Daoy (cell line): Measurements from ENCODE around the gene XXYLT1. TPM values are rescaled to one million over a fixed set of nuclear protein-coding genes. Genes with fewer than 3 reads are reported as not detected.
A peak's percentile ranks its signal among the peaks of the same experiment; 100 is the strongest.
"Not testable (repeated sequence)": the region's sequence is repeated elsewhere in the genome, so short reads cannot be mapped to it uniquely, and the experiment has no call there.

Source experiments
- DNase-seq: peaks from one replicate; pipeline ENCODE4 v3.0.0-alpha.2; 2015; ENCODE audit warnings: low read depth
- total RNA-seq: library from RNA; depleted of rRNA; stranded (reverse); fragments of >200 nt; shearing (Covaris generic); gene quantifications from 2 replicates; pipeline ENCODE4 v1.2.3, GENCODE V29; 2014; rRNA removed

XXYLT1 gene
- total RNA-seq, result 20.9 and 28.7 TPM in 2 replicates

GRCh38 chr3:195270817-195271409, at the start of gene XXYLT1:
Gene XXYLT1 (minus strand): TSS chr3:195271159. CDS start chr3:195271058, 101 bp downstream.
- DNase-seq, result peak; percentile 96

GRCh38 chr3:195319060-195319459, 48.1 kb upstream of the XXYLT1 start:
- DNase-seq, result no peak

- no peak for DNase-seq
Observed at GRCh38 chr3:195312714-195313113, 41.8 kb upstream of the XXYLT1 start.

GRCh38 chr3:195307711-195308110, 36.8 kb upstream of the XXYLT1 start:
- DNase-seq, result no peak

- DNase-seq, result no peak
Observed at GRCh38 chr3:195306369-195306768, 35.4 kb upstream of the XXYLT1 start.

- DNase-seq, result no peak
Observed at GRCh38 chr3:195302431-195302830, 31.5 kb upstream of the XXYLT1 start.

GRCh38 chr3:195297446-195297845, 26.5 kb upstream of the XXYLT1 start:
- DNase-seq, result no peak

GRCh38 chr3:195296662-195297061, 25.7 kb upstream of the XXYLT1 start:
- DNase-seq, result no peak

- no peak for DNase-seq
Observed at GRCh38 chr3:195291121-195291520, 20.2 kb upstream of the XXYLT1 start.

- not testable (repeated sequence) for DNase-seq
Observed at GRCh38 chr3:195290643-195291042, 19.7 kb upstream of the XXYLT1 start.

GRCh38 chr3:195286115-195286872, 15.3 kb upstream of the XXYLT1 start:
- DNase-seq, result no peak

- no peak for DNase-seq
Observed at GRCh38 chr3:195285372-195285771, 14.4 kb upstream of the XXYLT1 start.

GRCh38 chr3:195284842-195285241, 13.9 kb upstream of the XXYLT1 start:
- DNase-seq, result no peak

GRCh38 chr3:195282961-195283360, 12.0 kb upstream of the XXYLT1 start:
- DNase-seq, result no peak

GRCh38 chr3:195274259-195274966, 3.5 kb upstream of the XXYLT1 start:
- no peak for DNase-seq

GRCh38 chr3:195271410-195272243, 668 bp upstream of the XXYLT1 start:
- peak; percentile 94 for DNase-seq

- peak; percentile 64 for DNase-seq
Observed at GRCh38 chr3:195270079-195270816, 711 bp downstream of the XXYLT1 start.

GRCh38 chr3:195269375-195270078, 1.4 kb downstream of the XXYLT1 start:
- no peak for DNase-seq

GRCh38 chr3:195268576-195269309, 2.2 kb downstream of the XXYLT1 start:
- DNase-seq, result no peak

- DNase-seq, result no peak
Observed at GRCh38 chr3:195267096-195267495, 3.9 kb downstream of the XXYLT1 start.
